ENCODE results near the gene PLEKHN1. TPM values are rescaled to one million over a fixed set of nuclear protein-coding genes. Genes with fewer than 3 reads are reported as not detected.

The PLEKHN1 gene
- total and polyA plus RNA-seq, 2 of the 4 experiments (the other 2 are of a cell fraction), result 0.54 to 2.1 TPM

GRCh38 chr1:918843-919242, 47.4 kb upstream of the PLEKHN1 start:
- Histone ChIP-seq H3K9me1 (ENCODE audit: insufficient read depth, low read length) (peaks cover 5% of the 10 kb centered on the region), H3K56ac (ENCODE audit: extremely low read depth, insufficient read depth, low read length) (no peak overlapping the region), H3K4me1 (ENCODE audit: control insufficient read depth, insufficient read depth, low read length) (peaks cover 24% of the 10 kb centered on the region), H4K20me1 (ENCODE audit: insufficient read depth, low read length) (peaks cover 3% of the 10 kb centered on the region), H3K23ac (ENCODE audit: low read depth, low read length) (no peak overlapping the region), H3K18ac (ENCODE audit: low read depth, low read length) (no peak overlapping the region), H2BK15ac (ENCODE audit: low read depth, low read length) (no peak overlapping the region), H3K9ac (ENCODE audit: low read depth, low read length) (no peak overlapping the region), H3K27me3 (ENCODE audit: control insufficient read depth, insufficient read depth, low read length) (no peaks in the 10 kb centered on the region; the same call in 1 of the 2 replicates), H2BK5ac (ENCODE audit: low read depth, low read length, poor library complexity, severe bottlenecking) (no peak overlapping the region), H3K79me1 (ENCODE audit: low read depth in 1 of 2, low read length in 2 of 2) (peaks cover 4 to 15% of the 10 kb centered on the region in 2 experiments; a peak in 1 of 4 replicates), H2AFZ (replicated peaks; ENCODE audit: low read length, poor library complexity) (no peak overlapping the region), H3K4ac (ENCODE audit: low read depth, low read length) (no peak overlapping the region), H4K91ac (ENCODE audit: insufficient read depth, low read depth, low read length) (no peak overlapping the region), H3K4me3 (ENCODE audit: insufficient read depth, low read depth, low read length) (no peak overlapping the region), H3K9me3 (ENCODE audit: control insufficient read depth, insufficient read depth, low read length) (no peaks in the 10 kb centered on the region), H2AK5ac (ENCODE audit: low read depth, low read length) (no peak overlapping the region; the same call in 1 of the 2 replicates), H3K27ac (ENCODE audit: insufficient read depth, low read length) (no peak overlapping the region), H3K36me3 (ENCODE audit: control insufficient read depth, insufficient read depth, low read length) (peaks cover 2% of the 10 kb centered on the region; the same call in 1 of the 2 replicates), H2BK20ac (ENCODE audit: low read depth, low read length) (no peak overlapping the region), H3K4me2 (ENCODE audit: low read depth, low read length) (no peak overlapping the region), H3K14ac (replicated peaks; ENCODE audit: low read depth, low read length) (no peak overlapping the region), H4K8ac (ENCODE audit: low read depth in 2 of 2, low read length in 2 of 2) (no peak overlapping the region), H4K5ac (ENCODE audit: low read depth, low read length) (no peak overlapping the region), H2BK120ac (ENCODE audit: low read depth, low read length) (no peak overlapping the region), H2AK9ac (replicated peaks; ENCODE audit: low read depth, low read length, poor library complexity) (no peak overlapping the region)
- dilution Hi-C loops (cut with HindIII; ENCODE audit: low sequenced_read_pairs, unreplicated experiment), result no loop called here
- TF ChIP-seq POLR2A (IDR thresholded peaks at IDR 0.05; ENCODE audit: low read depth, low read length) (no peak), CEBPB (IDR thresholded peaks at IDR 0.05; ENCODE audit: low read depth, low read length) (no peak), ELK1 (IDR thresholded peaks at IDR 0.05; ENCODE audit: borderline replicate concordance, low read depth, low read length) (no peak), MXI1 (IDR thresholded peaks at IDR 0.05; ENCODE audit: borderline replicate concordance, low read depth, low read length) (no peak), SMC3 (IDR thresholded peaks at IDR 0.05; ENCODE audit: low read depth, low read length) (no peak), NFE2L2 (IDR thresholded peaks at IDR 0.05; ENCODE audit: low read depth, low read length) (no peak), CHD1 (IDR thresholded peaks at IDR 0.05; ENCODE audit: low read depth, low read length) (no peak), RAD21 (IDR thresholded peaks at IDR 0.05; ENCODE audit: low read length) (no peak), MAFK (IDR thresholded peaks at IDR 0.05; ENCODE audit: low read depth, low read length) (no peak), FOS (IDR thresholded peaks at IDR 0.05; ENCODE audit: low read depth, low read length) (no peak), MAZ (IDR thresholded peaks at IDR 0.05; ENCODE audit: borderline replicate concordance, low read depth, low read length) (no peak), RFX5 (IDR thresholded peaks at IDR 0.05; ENCODE audit: low read depth, low read length) (no peak), RCOR1 (IDR thresholded peaks at IDR 0.05; ENCODE audit: insufficient replicate concordance, low read length) (no peak)
- intact Hi-C loops (cut with micrococcal nuclease), result no loop called here
- POLR2A ChIA-PET (ENCODE audit: unreplicated experiment), result interaction anchor here (1.0 kb wide), 1 partner anchor 14 kb away, joined by 3 read pairs; no protein-coding TSS in a partner anchor
- no CpG with 5 or more reads among the region's 6 CpGs for WGBS, 2 experiments (ENCODE audit: extremely low coverage in 2 of 2, insufficient read length in 1 of 2)
- DNase-seq, result no peak
- BruUV-seq (replicated peaks), result no TSS peak
- in situ Hi-C loops (cut with MboI; ENCODE audit: low sequenced_read_pairs), result no loop called here
- CTCF ChIA-PET, result no interaction called here
- no peak for ATAC-seq (ENCODE audit: low read depth)
